Ascending aorta (tissue), 2 donors: Measurements from ENCODE around the gene FGF11. TPM values are rescaled to one million over a fixed set of nuclear protein-coding genes. Genes with fewer than 3 reads are reported as not detected.

ENCODE experiments used
- DNase-seq, 2 donors: peaks; one replicate each; pipeline ENCODE4 v3.0.0-alpha.2; 2019; ENCODE audit warnings: low spot score in 2 of 2
- H3K27ac ChIP-seq, 2 donors: fragments of 200-600 bp; sonication (generic); one replicate each; pipeline ENCODE4 v1.5.1; 2016 to 2017; ENCODE audit warnings: mild to moderate bottlenecking in 1 of 2
- H3K27me3 ChIP-seq: fragments of 200-600 bp; sonication (generic); one replicate; pipeline ENCODE4 v1.5.1; 2017
- H3K36me3 ChIP-seq, 2 donors: fragments of 200-600 bp; sonication (generic); one replicate each; pipeline ENCODE4 v1.5.1; 2016
- H3K4me1 ChIP-seq, 2 donors: fragments of 200-600 bp; sonication (generic); one replicate each; pipeline ENCODE4 v1.5.1; 2016 to 2017; ENCODE audit warnings: mild to moderate bottlenecking in 1 of 2
- H3K4me3 ChIP-seq, 2 donors: fragments of 200-600 bp; sonication (generic); one replicate each; pipeline ENCODE4 v1.5.1; 2016 to 2017; ENCODE audit warnings: mild to moderate bottlenecking in 1 of 2
- H3K9me3 ChIP-seq, 2 donors: fragments of 200-600 bp; sonication (generic); one replicate each; pipeline ENCODE4 v1.5.1; 2016
- intact Hi-C: fragments of 100-400 bp; cut with DNase I; formaldehyde crosslinking; loops from one replicate; pipeline ENCODE4 v1.15.1; 2023
- total RNA-seq: library from RNA; depleted of rRNA; stranded (reverse); fragments of >200 nt; gene quantifications from one replicate; pipeline ENCODE4 v1.1.0, GENCODE V29; 2016
- TF ChIP-seq, protein P1 (sequence below), 3 experiments: fragments of 200-600 bp in 2 of 3; fragments of 450-650 bp in 1 of 3; sonication (generic) in 2 of 3; IDR thresholded peaks; one replicate each; pipeline ENCODE4 v1.5.1; 2016 to 2019; ENCODE audit warnings: antibody characterized with exemption in 3 of 3, mild to moderate bottlenecking in 1 of 3, moderate library complexity in 1 of 3

Gene FGF11
- total RNA-seq, 1 donor from 2014 or later = 0.32 TPM

DNA sequence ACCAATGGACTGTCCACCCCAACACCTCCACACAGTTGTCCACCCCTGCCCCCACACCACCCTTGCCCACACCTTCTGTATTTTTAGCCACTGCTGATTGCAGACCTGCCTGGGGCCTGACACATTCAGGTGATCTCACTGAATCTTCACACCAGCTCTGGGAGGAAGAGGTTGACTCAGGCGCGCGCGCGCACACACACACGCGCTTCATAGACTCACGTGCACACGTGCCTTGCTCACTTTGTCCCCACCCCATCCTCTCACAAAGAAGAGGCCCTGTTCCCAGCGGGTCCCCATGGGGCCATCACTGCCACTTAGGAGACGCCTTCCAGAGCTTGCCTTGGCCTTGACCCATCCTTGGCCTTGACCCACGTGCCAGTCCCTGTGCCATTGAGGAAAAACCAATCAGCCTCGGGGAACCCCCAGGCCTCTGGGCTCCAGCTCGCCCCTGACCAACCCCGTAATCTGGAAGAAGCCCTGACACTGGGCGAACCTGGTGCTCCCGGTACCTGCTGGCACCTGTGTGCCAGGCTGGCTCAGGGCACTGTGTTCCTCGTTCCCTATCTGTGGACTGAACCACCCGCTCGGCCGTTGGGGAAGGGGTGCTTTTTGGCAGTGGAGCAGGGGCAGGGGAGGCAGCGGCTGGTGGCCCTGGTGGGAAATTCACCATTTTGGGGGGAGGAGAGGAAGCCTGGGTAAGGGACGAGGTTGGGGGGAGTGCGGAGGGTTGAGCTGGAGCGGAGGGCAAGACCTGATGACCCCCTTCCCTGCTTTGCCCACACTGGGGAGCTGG is 28.5 kb upstream of the FGF11 start:
- no peaks in the 10 kb centered on the region for H3K9me3 ChIP-seq
- H3K27ac ChIP-seq = no peak overlapping the region
- H3K27me3 ChIP-seq = no peaks in the 10 kb centered on the region
- intact Hi-C loops = no loop called here
- no peak for DNase-seq
- TF ChIP-seq, protein P1, sequence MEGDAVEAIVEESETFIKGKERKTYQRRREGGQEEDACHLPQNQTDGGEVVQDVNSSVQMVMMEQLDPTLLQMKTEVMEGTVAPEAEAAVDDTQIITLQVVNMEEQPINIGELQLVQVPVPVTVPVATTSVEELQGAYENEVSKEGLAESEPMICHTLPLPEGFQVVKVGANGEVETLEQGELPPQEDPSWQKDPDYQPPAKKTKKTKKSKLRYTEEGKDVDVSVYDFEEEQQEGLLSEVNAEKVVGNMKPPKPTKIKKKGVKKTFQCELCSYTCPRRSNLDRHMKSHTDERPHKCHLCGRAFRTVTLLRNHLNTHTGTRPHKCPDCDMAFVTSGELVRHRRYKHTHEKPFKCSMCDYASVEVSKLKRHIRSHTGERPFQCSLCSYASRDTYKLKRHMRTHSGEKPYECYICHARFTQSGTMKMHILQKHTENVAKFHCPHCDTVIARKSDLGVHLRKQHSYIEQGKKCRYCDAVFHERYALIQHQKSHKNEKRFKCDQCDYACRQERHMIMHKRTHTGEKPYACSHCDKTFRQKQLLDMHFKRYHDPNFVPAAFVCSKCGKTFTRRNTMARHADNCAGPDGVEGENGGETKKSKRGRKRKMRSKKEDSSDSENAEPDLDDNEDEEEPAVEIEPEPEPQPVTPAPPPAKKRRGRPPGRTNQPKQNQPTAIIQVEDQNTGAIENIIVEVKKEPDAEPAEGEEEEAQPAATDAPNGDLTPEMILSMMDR (IDR thresholded peaks at IDR 0.05) = no peak
- peaks cover 5 to 17% of the 10 kb centered on the region in 2 donors for H3K36me3 ChIP-seq
- no peak overlapping the region for H3K4me3 ChIP-seq
- H3K4me1 ChIP-seq = peaks cover 0 to 2% of the 10 kb centered on the region in 2 donors

DNA sequence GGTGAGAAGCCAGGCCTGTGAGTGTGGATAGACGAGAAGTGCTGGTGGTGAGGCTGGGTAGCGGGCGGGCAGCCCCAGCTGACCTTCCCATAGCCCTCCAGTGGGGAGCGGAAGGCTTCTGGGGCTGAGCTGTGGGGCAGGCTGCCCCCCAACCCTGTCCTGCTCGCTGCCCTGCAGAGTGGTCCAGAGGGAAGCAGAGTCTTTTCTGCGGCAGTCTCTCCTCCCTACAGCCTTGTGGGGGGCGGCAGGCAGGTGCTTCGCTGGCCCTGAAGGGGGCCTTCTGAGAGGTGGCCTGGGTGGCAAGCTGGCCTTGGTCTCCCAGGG is 27.9 kb upstream of the FGF11 start:
- DNase-seq = no peak
- Histone ChIP-seq H3K4me1 (no peaks in the 10 kb centered on the region), H3K27me3 (no peaks in the 10 kb centered on the region), H3K4me3 (no peak overlapping the region), H3K9me3 (no peaks in the 10 kb centered on the region), H3K36me3 (peaks cover 6 to 17% of the 10 kb centered on the region in 2 donors), H3K27ac (no peak overlapping the region)
- intact Hi-C loops = no loop called here
- TF ChIP-seq, protein P1 (IDR thresholded peaks at IDR 0.05) = no peak

DNA sequence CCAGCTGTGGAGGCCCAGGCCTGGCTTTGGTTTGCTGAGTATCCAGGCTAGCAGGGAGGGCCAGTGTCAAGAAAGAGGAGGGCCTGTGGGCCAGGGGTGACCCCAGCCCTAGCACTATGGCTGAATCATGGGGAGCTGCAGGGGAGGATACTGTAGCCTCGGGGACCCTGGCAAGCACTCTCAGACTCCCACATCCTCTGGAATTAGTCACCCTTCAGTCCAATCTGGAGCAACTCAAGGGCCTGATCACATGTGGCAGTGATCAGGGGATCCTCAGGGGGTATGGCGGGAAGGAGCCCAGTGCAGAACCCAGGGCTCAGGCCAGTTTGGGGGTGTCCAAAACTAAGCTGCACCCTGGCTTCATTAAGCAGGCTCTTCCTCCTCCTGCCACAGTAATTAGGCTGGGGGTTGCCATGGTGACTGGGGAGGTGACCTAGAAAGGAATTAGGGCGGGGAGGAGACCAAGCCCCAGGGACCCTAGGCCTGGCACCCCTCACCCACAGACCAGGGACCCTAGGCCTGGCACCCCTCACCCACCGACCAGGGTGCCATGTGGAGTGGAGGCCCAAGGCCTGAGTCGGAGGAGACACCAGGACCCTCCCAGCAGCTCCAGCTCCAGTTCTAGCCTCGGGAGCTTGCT is 25.8 kb upstream of the FGF11 start:
- no peaks in the 10 kb centered on the region for H3K4me1 ChIP-seq
- DNase-seq = no peak
- intact Hi-C loops = no loop called here
- H3K4me3 ChIP-seq = no peak overlapping the region
- peaks cover 10 to 29% of the 10 kb centered on the region in 2 donors for H3K36me3 ChIP-seq
- no peaks in the 10 kb centered on the region for H3K27me3 ChIP-seq
- H3K9me3 ChIP-seq = no peaks in the 10 kb centered on the region
- H3K27ac ChIP-seq = no peak overlapping the region
- TF ChIP-seq, protein P1 (IDR thresholded peaks at IDR 0.05) = no peak

DNA sequence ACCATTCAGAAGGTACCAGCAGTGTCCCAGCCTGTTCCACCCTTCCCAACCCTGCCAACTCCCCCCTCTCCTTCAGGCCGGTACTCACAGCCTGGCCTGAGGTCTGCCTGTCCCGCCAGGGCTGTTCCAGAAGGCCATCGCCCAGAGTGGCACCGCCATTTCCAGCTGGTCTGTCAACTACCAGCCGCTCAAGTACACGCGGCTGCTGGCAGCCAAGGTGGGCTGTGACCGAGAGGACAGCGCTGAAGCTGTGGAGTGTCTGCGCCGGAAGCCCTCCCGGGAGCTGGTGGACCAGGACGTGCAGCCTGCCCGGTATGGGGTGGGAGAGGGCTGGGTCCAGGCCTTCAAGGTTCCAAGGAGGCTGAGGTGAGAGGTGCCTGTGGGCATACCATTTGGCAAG is 24.5 kb upstream of the FGF11 start:
- intact Hi-C loops = no loop called here
- H3K4me1 ChIP-seq = no peaks in the 10 kb centered on the region
- DNase-seq = no peak
- H3K27me3 ChIP-seq = no peaks in the 10 kb centered on the region
- H3K4me3 ChIP-seq = no peak overlapping the region
- H3K36me3 ChIP-seq = peaks cover 10 to 22% of the 10 kb centered on the region in 2 donors
- TF ChIP-seq, protein P1 (IDR thresholded peaks at IDR 0.05) = no peak
- H3K27ac ChIP-seq = no peak overlapping the region
- no peaks in the 10 kb centered on the region for H3K9me3 ChIP-seq

DNA sequence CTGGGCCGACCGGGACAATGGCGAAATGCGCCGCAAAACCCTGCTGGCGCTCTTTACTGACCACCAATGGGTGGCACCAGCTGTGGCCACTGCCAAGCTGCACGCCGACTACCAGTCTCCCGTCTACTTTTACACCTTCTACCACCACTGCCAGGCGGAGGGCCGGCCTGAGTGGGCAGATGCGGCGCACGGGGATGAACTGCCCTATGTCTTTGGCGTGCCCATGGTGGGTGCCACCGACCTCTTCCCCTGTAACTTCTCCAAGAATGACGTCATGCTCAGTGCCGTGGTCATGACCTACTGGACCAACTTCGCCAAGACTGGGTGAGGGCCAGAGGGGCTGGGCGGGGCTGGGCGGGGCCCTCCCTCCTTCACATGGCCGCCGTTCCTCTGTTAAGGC is 23.5 kb upstream of the FGF11 start:
- Histone ChIP-seq H3K27ac (no peak overlapping the region), H3K36me3 (peaks cover 10 to 22% of the 10 kb centered on the region in 2 donors)
- no peak for DNase-seq

More for the DNA sequence above, 23.5 kb upstream of the FGF11 start:
- H3K27me3 ChIP-seq = no peaks in the 10 kb centered on the region
- H3K4me3 ChIP-seq = no peak overlapping the region
- H3K9me3 ChIP-seq = no peaks in the 10 kb centered on the region
- TF ChIP-seq, protein P1 (IDR thresholded peaks at IDR 0.05) = no peak
- no peaks in the 10 kb centered on the region for H3K4me1 ChIP-seq
- intact Hi-C loops = no loop called here
